Adrenal gland (tissue), 19 donors: Measurements from ENCODE around the gene SAT2. TPM values are rescaled to one million over a fixed set of nuclear protein-coding genes. Genes with fewer than 3 reads are reported as not detected.

Experiments used
- DNase-seq, 7 donors: peaks; one replicate each; pipeline ENCODE4 v3.0.0-alpha.2; 2019 to 2020
- H3K27ac ChIP-seq, 5 donors: fragments of 200-600 bp; sonication (generic) in 4 of 5; 1 replicate in 3 of 5; 2 replicates in 2 of 5; pipeline versions ENCODE4 v1.5.1 to v1.8.0; 2016 to 2020; ENCODE audit warnings: mild to moderate bottlenecking in 1 of 5
- H3K27me3 ChIP-seq: fragments of 200-600 bp; 2 replicates; pipeline ENCODE4 v1.8.0; 2021
- H3K36me3 ChIP-seq, 2 donors: fragments of 200-600 bp; replicated peaks in 1 of 2; 1 replicate in 1 of 2; 2 replicates in 1 of 2; pipeline versions ENCODE4 v1.5.1 to v1.8.0; 2018 to 2022
- H3K4me1 ChIP-seq, 2 donors: fragments of 200-600 bp; replicated peaks in 1 of 2; 1 replicate in 1 of 2; 2 replicates in 1 of 2; pipeline versions ENCODE4 v1.5.1 to v1.8.0; 2018 to 2021
- H3K4me3 ChIP-seq, 4 donors: fragments of 200-600 bp; sonication (generic) in 3 of 4; one replicate each; pipeline ENCODE4 v1.5.1; 2016 to 2018
- H3K9me3 ChIP-seq, 3 donors: fragments of 200-600 bp; sonication (generic) in 1 of 3; replicated peaks in 1 of 3; 1 replicate in 2 of 3; 2 replicates in 1 of 3; pipeline versions ENCODE4 v1.5.1 to v1.8.0; 2016 to 2021
- POLR2A ChIP-seq, 2 donors: fragments of 450-650 bp; IDR thresholded peaks; one replicate each; pipeline ENCODE4 v1.6.1; 2017; ENCODE audit warnings: antibody characterized with exemption in 2 of 2, mild to moderate bottlenecking in 2 of 2, moderate library complexity in 1 of 2
- WGBS, 4 donors: extraction: QIAGEN DNeasy Blood & Tissue Kit in 2 of 4; methylation state at CpG; one replicate each; pipeline versions ENCODE4 v1.1.5 to v1.1.7; 2013 to 2017; 5-methylcytosine and 5-hydroxymethylcytosine counted together
- intact Hi-C, 2 donors: fragments of 100-400 bp; cut with DNase I; formaldehyde crosslinking; loops; one replicate each; pipeline versions ENCODE4 v1.14.1 to v1.15.0; 2022 to 2023
- long read RNA-seq, 10 donors: library from polyadenylated mRNA in 3 of 10; unstranded in 2 of 10; stranded (forward) in 1 of 10; transcript quantifications; one replicate each; pipeline ENCODE4 v2.0.0 and lab custom pipeline, GENCODE V29; 2021 to 2026
- polyA plus RNA-seq, 3 donors: library from polyadenylated mRNA; stranded (reverse); fragments of 200-250 nt in 2 of 3; fragments of 350-450 nt in 1 of 3; fragmentation: Illumina TruSeq in 1 of 3; extraction: RNeasy Lipid Tissue Mini Kit (QIAGEN cat#74804) in 1 of 3; gene quantifications; one replicate each; pipeline ENCODE4 v1.2.3, GENCODE V29; 2013 to 2014
- total RNA-seq, 9 donors: library from RNA; depleted of rRNA in 4 of 9; stranded (reverse); fragments of >200 nt in 4 of 9; fragments of 120-200 nt in 1 of 9; fragmentation: NEBNext Ultra II Directional in 1 of 9; extraction: Animal tissue kit (Norgen Biotek cat#: 25700) in 1 of 9; gene quantifications; one replicate each; pipeline versions ENCODE4 v1.1.0 to v1.2.4, GENCODE V29; 2013 to 2023
- TF ChIP-seq, protein P1 (sequence below), 6 experiments: fragments of 450-650 bp in 4 of 6; fragments of 200-600 bp in 2 of 6; sonication (generic) in 1 of 6; IDR thresholded peaks; 1 replicate in 5 of 6; 2 replicates in 1 of 6; pipeline versions ENCODE4 v1.5.1 to v1.8.0; 2016 to 2021; ENCODE audit warnings: antibody characterized with exemption in 6 of 6, mild to moderate bottlenecking in 2 of 6, moderate library complexity in 1 of 6
- donor health status: healthy with polysubstance abuse.
- donor health status: Bipolar disorder and iron deficiency.
- donor health status: DM: yes; HTN: yes; CAD: no.
- donor health status: DM: no; HTN: no; CAD: no.
- donor health status: DM: no; HTN: no; CAD: no.
- donor health status: DM: yes; HTN: yes; CAD: no.

SAT2 gene
- total RNA-seq (100 to 1,000 TPM; 165 to 403 (median 233) TPM), polyA plus RNA-seq (100 to 1,000 TPM; 190 to 700 (median 511) TPM)
- long read RNA-seq, donor 1, transcript SAT2-202 (6 exons, 974 nt), result major isoform, 45 of 106 reads
- long read RNA-seq, donor 1, transcript SAT2-201 (6 exons, 946 nt), result minor isoform, 17 of 106 reads
- long read RNA-seq, donor 1, transcript SAT2-213 (5 exons, 582 nt), result minor isoform, 15 of 106 reads
- long read RNA-seq, donor 1, transcript SAT2-214 (1 exons, 1,563 nt), result minor isoform, 14 of 106 reads
- long read RNA-seq, donor 1, partial matches to known transcripts, result 0 of 106 reads
- long read RNA-seq, donor 1, other reads (novel, unspliced or antisense), result 0 of 106 reads
- long read RNA-seq, donor 2, transcript SAT2-202 (6 exons, 974 nt), result major isoform, 24 of 87 reads
- long read RNA-seq, donor 2, transcript SAT2-214 (1 exons, 1,563 nt), result minor isoform, 16 of 87 reads
- long read RNA-seq, donor 2, transcript SAT2-201 (6 exons, 946 nt), result minor isoform, 23 of 87 reads
- long read RNA-seq, donor 2, transcript SAT2-213 (5 exons, 582 nt), result minor isoform, 9 of 87 reads
- long read RNA-seq, donor 2, partial matches to known transcripts, result 0 of 87 reads
- long read RNA-seq, donor 2, other reads (novel, unspliced or antisense), result 0 of 87 reads
- long read RNA-seq, donor 3, transcript SAT2-201 (6 exons, 946 nt), result minor isoform, 29 of 97 reads
- long read RNA-seq, donor 3, transcript SAT2-214 (1 exons, 1,563 nt), result minor isoform, 15 of 97 reads
- long read RNA-seq, donor 3, transcript SAT2-208 (5 exons, 640 nt), result minor isoform, 8 of 97 reads
- long read RNA-seq, donor 3, transcript SAT2-202 (6 exons, 974 nt), result major isoform, 36 of 97 reads
- long read RNA-seq, donor 3, partial matches to known transcripts, result 0 of 97 reads
- long read RNA-seq, donor 3, other reads (novel, unspliced or antisense), result 0 of 97 reads
- long read RNA-seq, donor 4, transcript SAT2-201 (6 exons, 946 nt), result major isoform, 56 of 190 reads
- long read RNA-seq, donor 4, transcript SAT2-213 (5 exons, 582 nt), result minor isoform, 28 of 190 reads
- long read RNA-seq, donor 4, transcript SAT2-202 (6 exons, 974 nt), result minor isoform, 55 of 190 reads
- long read RNA-seq, donor 4, transcript SAT2-208 (5 exons, 640 nt), result minor isoform, 24 of 190 reads
- long read RNA-seq, donor 4, partial matches to known transcripts, result 5 of 190 reads
- long read RNA-seq, donor 4, other reads (novel, unspliced or antisense), result 17 of 190 reads
- long read RNA-seq, donor 5, transcript SAT2-208 (5 exons, 640 nt), result minor isoform, 12 of 222 reads
- long read RNA-seq, donor 5, transcript SAT2-213 (5 exons, 582 nt), result minor isoform, 29 of 222 reads
- long read RNA-seq, donor 5, transcript SAT2-201 (6 exons, 946 nt), result minor isoform, 49 of 222 reads
- long read RNA-seq, donor 5, transcript SAT2-202 (6 exons, 974 nt), result major isoform, 78 of 222 reads
- long read RNA-seq, donor 5, partial matches to known transcripts, result 16 of 222 reads
- long read RNA-seq, donor 5, other reads (novel, unspliced or antisense), result 17 of 222 reads
- long read RNA-seq, donor 6, transcript SAT2-201 (6 exons, 946 nt), result major isoform, 39 of 126 reads
- long read RNA-seq, donor 6, transcript SAT2-213 (5 exons, 582 nt), result minor isoform, 20 of 126 reads
- long read RNA-seq, donor 6, transcript SAT2-202 (6 exons, 974 nt), result minor isoform, 31 of 126 reads
- long read RNA-seq, donor 6, transcript SAT2-208 (5 exons, 640 nt), result minor isoform, 24 of 126 reads
- long read RNA-seq, donor 6, partial matches to known transcripts, result 1 of 126 reads
- long read RNA-seq, donor 6, other reads (novel, unspliced or antisense), result 5 of 126 reads
- long read RNA-seq, donor 7, transcript SAT2-201 (6 exons, 946 nt), result minor isoform, 13 of 65 reads
- long read RNA-seq, donor 7, transcript SAT2-214 (1 exons, 1,563 nt), result minor isoform, 6 of 65 reads
- long read RNA-seq, donor 7, transcript SAT2-202 (6 exons, 974 nt), result major isoform, 32 of 65 reads
- long read RNA-seq, donor 7, partial matches to known transcripts, result 6 of 65 reads
- long read RNA-seq, donor 7, other reads (novel, unspliced or antisense), result 0 of 65 reads
- long read RNA-seq, donor 8, transcript SAT2-213 (5 exons, 582 nt), result minor isoform, 25 of 129 reads
- long read RNA-seq, donor 8, transcript SAT2-201 (6 exons, 946 nt), result minor isoform, 20 of 129 reads
- long read RNA-seq, donor 8, transcript SAT2-214 (1 exons, 1,563 nt), result minor isoform, 17 of 129 reads
- long read RNA-seq, donor 8, transcript SAT2-202 (6 exons, 974 nt), result major isoform, 47 of 129 reads
- long read RNA-seq, donor 8, partial matches to known transcripts, result 0 of 129 reads
- long read RNA-seq, donor 8, other reads (novel, unspliced or antisense), result 0 of 129 reads
- long read RNA-seq, donor 9, transcript SAT2-201 (6 exons, 946 nt), result minor isoform, 12 of 74 reads
- long read RNA-seq, donor 9, transcript SAT2-204 (2 exons, 765 nt), result minor isoform, 10 of 74 reads
- long read RNA-seq, donor 9, transcript SAT2-214 (1 exons, 1,563 nt), result minor isoform, 13 of 74 reads
- long read RNA-seq, donor 9, transcript SAT2-202 (6 exons, 974 nt), result major isoform, 22 of 74 reads
- long read RNA-seq, donor 9, partial matches to known transcripts, result 0 of 74 reads
- long read RNA-seq, donor 9, other reads (novel, unspliced or antisense), result 0 of 74 reads
- long read RNA-seq, donor 10, transcript SAT2-214 (1 exons, 1,563 nt), result minor isoform, 8 of 52 reads
- long read RNA-seq, donor 10, transcript SAT2-202 (6 exons, 974 nt), result major isoform, 17 of 52 reads
- long read RNA-seq, donor 10, transcript SAT2-201 (6 exons, 946 nt), result minor isoform, 7 of 52 reads
- long read RNA-seq, donor 10, transcript SAT2-213 (5 exons, 582 nt), result minor isoform, 11 of 52 reads
- long read RNA-seq, donor 10, partial matches to known transcripts, result 0 of 52 reads
- long read RNA-seq, donor 10, other reads (novel, unspliced or antisense), result 0 of 52 reads

DNA sequence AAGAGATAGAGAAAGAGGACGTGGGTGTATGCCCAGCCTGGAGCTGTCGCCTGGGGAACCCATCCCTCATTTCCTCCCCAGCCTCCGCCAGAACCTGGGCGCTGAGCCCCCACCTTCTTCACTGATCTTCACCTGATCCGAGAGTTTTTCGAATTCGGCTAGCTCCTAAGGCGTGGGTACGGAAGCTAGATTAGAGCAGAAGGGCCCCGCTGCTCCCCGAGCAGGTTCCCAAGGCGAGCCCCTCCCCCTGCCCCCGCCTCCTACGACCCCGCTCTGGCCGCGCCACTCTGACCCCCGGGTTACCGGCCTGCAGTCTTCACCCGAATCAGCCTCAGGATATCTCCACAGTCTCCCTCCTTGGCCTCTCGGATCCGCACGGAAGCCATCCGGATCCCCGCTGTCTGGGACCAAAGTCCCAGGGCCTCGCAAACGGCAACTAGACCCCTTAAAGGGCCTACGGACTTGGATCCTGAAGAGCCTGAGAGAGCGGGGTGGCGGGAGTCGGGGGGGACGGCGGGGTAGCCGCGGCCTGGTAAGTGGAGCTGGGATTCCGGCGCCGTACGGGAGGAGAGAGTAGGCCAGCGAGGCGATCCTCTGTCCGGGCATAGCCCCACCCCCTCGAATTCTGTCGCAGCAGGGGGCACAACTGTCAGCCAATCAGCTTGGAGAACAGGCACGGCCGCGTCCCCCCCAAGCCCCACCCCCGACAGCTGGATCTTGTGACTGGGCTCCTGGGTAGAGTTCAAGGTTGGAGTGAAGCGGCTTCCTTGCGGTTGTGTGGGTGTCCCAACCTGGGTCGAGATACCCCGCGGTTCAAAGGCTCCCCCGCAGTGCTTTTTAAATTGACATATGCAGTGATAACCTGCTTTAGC, at the start of gene SAT2:
TSS of gene SAT2 (minus strand) at position 572 of the 872 bp plus-strand sequence. CDS start at position 386, 186 bp downstream.
- WGBS, 4 donors, result 0 to 1% (median 0%) methylated on average over 11 to 54 of the region's 54 CpGs
- H3K4me3 ChIP-seq, result peak within 1 kb of the TSS; percentile 37 to 99 (median 94)
- peak within 1 kb of the TSS; percentile 88 to 99 (median 96) for H3K27ac ChIP-seq
- H3K27me3 ChIP-seq, result no peaks in the 10 kb centered on the region
- DNase-seq, result peak; percentile 95 to 98 (median 98)
- H3K36me3 ChIP-seq, result no peaks in the 10 kb centered on the region
- TF ChIP-seq, protein P1, sequence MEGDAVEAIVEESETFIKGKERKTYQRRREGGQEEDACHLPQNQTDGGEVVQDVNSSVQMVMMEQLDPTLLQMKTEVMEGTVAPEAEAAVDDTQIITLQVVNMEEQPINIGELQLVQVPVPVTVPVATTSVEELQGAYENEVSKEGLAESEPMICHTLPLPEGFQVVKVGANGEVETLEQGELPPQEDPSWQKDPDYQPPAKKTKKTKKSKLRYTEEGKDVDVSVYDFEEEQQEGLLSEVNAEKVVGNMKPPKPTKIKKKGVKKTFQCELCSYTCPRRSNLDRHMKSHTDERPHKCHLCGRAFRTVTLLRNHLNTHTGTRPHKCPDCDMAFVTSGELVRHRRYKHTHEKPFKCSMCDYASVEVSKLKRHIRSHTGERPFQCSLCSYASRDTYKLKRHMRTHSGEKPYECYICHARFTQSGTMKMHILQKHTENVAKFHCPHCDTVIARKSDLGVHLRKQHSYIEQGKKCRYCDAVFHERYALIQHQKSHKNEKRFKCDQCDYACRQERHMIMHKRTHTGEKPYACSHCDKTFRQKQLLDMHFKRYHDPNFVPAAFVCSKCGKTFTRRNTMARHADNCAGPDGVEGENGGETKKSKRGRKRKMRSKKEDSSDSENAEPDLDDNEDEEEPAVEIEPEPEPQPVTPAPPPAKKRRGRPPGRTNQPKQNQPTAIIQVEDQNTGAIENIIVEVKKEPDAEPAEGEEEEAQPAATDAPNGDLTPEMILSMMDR (IDR thresholded peaks at IDR 0.05), result no peak
- TF ChIP-seq POLR2A (IDR thresholded peaks at IDR 0.05), result peak; percentile 50 to 86
- no peaks in the 10 kb centered on the region for H3K9me3 ChIP-seq
- peaks cover 17% of the 10 kb centered on the region in 2 donors for H3K4me1 ChIP-seq
- intact Hi-C loops, result no loop called here

DNA sequence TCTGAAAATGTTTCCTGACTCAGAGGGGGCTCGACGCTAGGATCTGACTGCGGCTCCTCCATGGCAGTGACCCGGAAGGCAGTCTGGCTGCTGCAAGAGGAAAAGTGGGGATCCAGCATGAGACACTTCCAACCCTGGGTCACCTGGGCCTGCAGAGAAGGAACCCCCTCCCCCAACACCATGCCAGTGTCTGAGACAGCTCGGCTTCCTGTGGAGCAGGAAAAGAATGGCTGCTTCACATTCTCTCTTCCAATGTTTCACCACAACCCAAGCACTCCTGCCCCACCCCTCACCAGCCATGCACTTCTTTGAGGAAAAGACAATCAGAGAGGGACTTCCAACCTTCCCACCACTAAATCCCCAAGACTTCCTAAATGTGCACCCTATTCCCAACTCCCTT, 48.9 kb upstream of the SAT2 start:
- H3K9me3 ChIP-seq, result no peaks in the 10 kb centered on the region
- TF ChIP-seq, protein P1 (IDR thresholded peaks at IDR 0.05), result no peak
- no peak for TF ChIP-seq POLR2A (IDR thresholded peaks at IDR 0.05)
- H3K4me1 ChIP-seq, result no peaks in the 10 kb centered on the region
- H3K36me3 ChIP-seq, result peaks cover 0 to 37% of the 10 kb centered on the region in 2 donors
- intact Hi-C loops, result no loop called here
- WGBS, 4 donors, result 78 to 91% (median 85%) methylated on average over 5 of the region's 5 CpGs
- H3K27me3 ChIP-seq, result no peaks in the 10 kb centered on the region
- H3K27ac ChIP-seq, result no peak overlapping the region
- DNase-seq, result no peak
- H3K4me3 ChIP-seq, result no peak overlapping the region
